CD4-positive, CD25-positive, alpha-beta regulatory T cell (primary cell): ENCODE results near the gene CAPN13. TPM values are rescaled to one million over a fixed set of nuclear protein-coding genes. Genes with fewer than 3 reads are reported as not detected.

Experiments
- ATAC-seq, 2 donors: fragments of 150-1000 bp; cut with Tn5 transposase; one replicate each; pipeline ENCODE4 v1.10.0; 2021; ENCODE audit warnings: low read depth in 2 of 2, moderate number of reproducible peaks in 2 of 2, moderate library complexity in 1 of 2
- DNase-seq, 3 donors: peaks; one replicate each; pipeline versions ENCODE4 v3.0.0 to v3.0.0-alpha.2; 2012 to 2022; ENCODE audit warnings: mixed read lengths in 1 of 3
- H3K27ac ChIP-seq: one replicate; pipeline ENCODE4 v1.7.0; 2013; ENCODE audit warnings: mild to moderate bottlenecking, low read length; ENCODE audit not compliant: insufficient read depth, poor library complexity, severe bottlenecking
- H3K27me3 ChIP-seq: one replicate; pipeline ENCODE4 v1.7.0; 2013; ENCODE audit warnings: low read length; ENCODE audit not compliant: control insufficient read depth, insufficient read depth
- H3K36me3 ChIP-seq: one replicate; pipeline ENCODE4 v1.7.0; 2013; ENCODE audit warnings: mild to moderate bottlenecking, low read length, moderate library complexity; ENCODE audit not compliant: control insufficient read depth, insufficient read depth
- H3K4me1 ChIP-seq: 2 replicates; pipeline ENCODE4 v1.7.0; 2013; ENCODE audit warnings: mild to moderate bottlenecking, low read length; ENCODE audit not compliant: insufficient read depth, control insufficient read depth, poor library complexity, severe bottlenecking
- H3K4me3 ChIP-seq: one replicate; pipeline ENCODE4 v1.7.0; 2013; ENCODE audit warnings: low read depth, mild to moderate bottlenecking, low read length, moderate library complexity
- H3K9me3 ChIP-seq, 2 experiments: 1 replicate in 1 of 2; 2 replicates in 1 of 2; pipeline ENCODE4 v1.7.0; 2013; ENCODE audit warnings: low read length in 2 of 2, mild to moderate bottlenecking in 1 of 2, moderate library complexity in 1 of 2; ENCODE audit not compliant: control insufficient read depth in 2 of 2
- H3K27ac Mint-ChIP-seq, 3 donors: one replicate each; pipeline ENCODE4 v1.8.0; 2020 to 2022; ENCODE audit warnings: mild to moderate bottlenecking in 3 of 3, mixed read lengths in 3 of 3, moderate library complexity in 2 of 3
- H3K27me3 Mint-ChIP-seq: one replicate; pipeline ENCODE4 v1.8.0; 2022; ENCODE audit warnings: mild to moderate bottlenecking, mixed read lengths
- H3K36me3 Mint-ChIP-seq: one replicate; pipeline ENCODE4 v1.8.0; 2020; ENCODE audit warnings: mixed read lengths
- H3K4me1 Mint-ChIP-seq, 4 donors: one replicate each; pipeline ENCODE4 v1.8.0; 2020 to 2022; ENCODE audit warnings: mixed read lengths in 4 of 4, mild to moderate bottlenecking in 1 of 4
- H3K4me3 Mint-ChIP-seq, 4 donors: one replicate each; pipeline ENCODE4 v1.8.0; 2020 to 2022; ENCODE audit warnings: mild to moderate bottlenecking in 4 of 4, mixed read lengths in 4 of 4, moderate library complexity in 3 of 4
- H3K9me3 Mint-ChIP-seq, 7 donors: one replicate each; pipeline ENCODE4 v1.8.0; 2020 to 2022; ENCODE audit warnings: mixed read lengths in 7 of 7, mild to moderate bottlenecking in 3 of 7, moderate library complexity in 2 of 7
- polyA plus RNA-seq, 4 donors: library from polyadenylated mRNA; unstranded; fragments of 300-500 nt; fragmentation: Illumina TruSeq; gene quantifications; one replicate each; pipeline ENCODE4 v1.2.3, GENCODE V29; 2021
- total RNA-seq: library from RNA; stranded (reverse); gene quantifications from one replicate; pipeline ENCODE4 v1.2.3, GENCODE V29; 2022

CAPN13 gene
- total and polyA plus RNA-seq, 5 donors from 2014 or later: not detected

DNA sequence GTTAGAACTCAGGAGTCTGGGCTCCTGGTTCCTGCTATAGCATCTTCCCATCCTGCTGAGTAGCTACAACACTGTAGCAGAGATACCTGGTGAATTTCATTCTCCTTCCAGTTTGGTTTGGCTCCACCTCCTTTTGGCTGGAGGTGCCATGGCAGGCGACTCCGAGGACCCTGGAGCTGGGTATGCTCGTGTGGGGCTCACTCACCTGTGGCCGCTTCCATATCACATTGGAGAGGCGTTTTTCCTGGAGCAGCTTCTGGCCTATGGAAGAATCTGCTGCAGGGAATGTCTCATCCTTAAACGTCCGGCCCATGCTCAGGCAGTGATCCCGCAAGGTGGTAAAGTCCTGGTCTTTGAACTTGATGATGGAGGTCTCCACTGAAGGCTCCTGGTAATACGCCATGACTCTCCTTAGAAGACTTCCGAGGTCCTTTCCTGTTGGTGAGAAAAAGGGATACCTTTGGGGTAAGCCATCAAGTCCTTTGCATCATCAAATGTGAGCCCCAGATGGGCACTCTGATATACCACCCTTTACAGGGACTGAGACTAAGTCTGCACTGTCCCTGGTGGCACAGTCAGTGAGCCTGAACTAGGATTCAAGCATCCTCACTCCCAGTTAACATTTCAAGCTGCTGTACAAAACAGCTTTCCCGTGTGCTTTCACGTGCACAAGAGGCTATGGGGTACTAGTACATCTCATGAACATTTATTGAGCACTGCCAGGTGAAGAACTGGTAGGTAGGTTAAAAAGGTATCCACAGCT lies 20.1 kb downstream of the CAPN13 start:
- H3K27ac Mint-ChIP-seq: no peak overlapping the region
- H3K36me3 Mint-ChIP-seq: no peaks in the 10 kb centered on the region
- no peaks in the 10 kb centered on the region for H3K4me1 Mint-ChIP-seq
- Histone ChIP-seq H3K4me3 (no peak overlapping the region), H3K27me3 (peaks cover 2% of the 10 kb centered on the region), H3K27ac (no peak overlapping the region), H3K9me3 (no peaks in the 10 kb centered on the region), H3K4me1 (no peaks in the 10 kb centered on the region), H3K36me3 (no peaks in the 10 kb centered on the region)
- peaks cover 21% of the 10 kb centered on the region for H3K27me3 Mint-ChIP-seq
- ATAC-seq (no peak), DNase-seq (no peak)
- no peaks in the 10 kb centered on the region for H3K9me3 Mint-ChIP-seq
- H3K4me3 Mint-ChIP-seq: no peak overlapping the region

DNA sequence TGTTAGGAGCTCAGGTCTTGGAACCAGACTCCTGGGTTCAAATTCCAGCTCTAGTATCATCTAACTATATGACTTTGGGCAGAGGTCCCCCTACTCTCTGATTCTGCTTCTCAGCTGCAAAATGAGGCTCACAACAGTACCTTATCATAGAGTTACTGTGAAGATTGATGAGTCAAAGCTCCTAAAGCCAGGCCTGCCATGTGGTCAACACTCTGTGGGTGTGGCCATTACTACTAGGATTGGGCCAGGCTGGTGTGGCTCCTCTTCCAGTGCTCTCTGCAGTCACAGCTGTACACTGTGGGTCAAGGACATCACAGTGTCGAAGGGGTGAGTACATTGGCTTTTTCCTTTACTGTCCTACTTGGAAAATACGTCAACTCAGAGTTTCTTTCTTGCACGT lies 22.6 kb downstream of the CAPN13 start:
- DNase-seq: no peak
- Mint-ChIP-seq H3K27ac (no peak overlapping the region), H3K4me3 (no peak overlapping the region), H3K4me1 (no peaks in the 10 kb centered on the region), H3K27me3 (peaks cover 14% of the 10 kb centered on the region), H3K9me3 (no peaks in the 10 kb centered on the region), H3K36me3 (no peaks in the 10 kb centered on the region)
- ATAC-seq: no peak
- Histone ChIP-seq H3K36me3 (no peaks in the 10 kb centered on the region), H3K4me3 (no peak overlapping the region), H3K4me1 (no peaks in the 10 kb centered on the region), H3K27ac (no peak overlapping the region), H3K9me3 (no peaks in the 10 kb centered on the region), H3K27me3 (no peaks in the 10 kb centered on the region)

DNA sequence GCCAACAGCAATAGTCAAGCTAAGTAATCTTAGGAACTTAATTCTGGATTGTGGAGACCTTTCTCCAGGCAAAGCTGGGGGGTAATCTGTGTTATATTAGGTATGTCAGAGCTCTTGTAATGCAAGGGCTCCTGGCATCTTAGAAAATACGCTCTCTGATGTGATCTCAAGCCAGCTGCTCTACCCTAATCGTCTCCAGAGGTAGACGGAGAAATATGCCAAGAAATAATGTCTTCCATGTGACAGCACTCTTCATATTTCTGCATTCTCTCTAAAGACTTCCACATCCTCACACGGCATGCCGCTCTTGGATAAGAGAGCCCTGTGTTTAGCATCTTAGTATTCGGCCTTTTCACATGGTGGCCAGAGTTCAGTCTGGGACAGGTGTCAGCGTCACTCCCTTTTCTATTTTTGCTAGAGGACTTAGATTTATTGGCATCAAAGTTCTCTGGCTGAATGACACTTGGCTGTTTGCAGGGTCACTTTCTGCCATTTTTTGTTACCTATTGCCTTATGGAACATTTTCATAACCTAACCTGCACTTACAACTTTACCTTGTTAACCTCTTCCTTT lies 25.2 kb downstream of the CAPN13 start:
- Mint-ChIP-seq H3K27me3 (peaks cover 9% of the 10 kb centered on the region), H3K4me1 (no peaks in the 10 kb centered on the region), H3K36me3 (no peaks in the 10 kb centered on the region), H3K27ac (no peak overlapping the region), H3K4me3 (no peak overlapping the region), H3K9me3 (no peaks in the 10 kb centered on the region)
- no peaks in the 10 kb centered on the region for H3K27me3 ChIP-seq
- H3K4me1 ChIP-seq: no peaks in the 10 kb centered on the region
- no peaks in the 10 kb centered on the region for H3K36me3 ChIP-seq
- H3K27ac ChIP-seq: no peak overlapping the region
- no peak overlapping the region for H3K4me3 ChIP-seq
- no peaks in the 10 kb centered on the region for H3K9me3 ChIP-seq
- DNase-seq (no peak), ATAC-seq (no peak)

DNA sequence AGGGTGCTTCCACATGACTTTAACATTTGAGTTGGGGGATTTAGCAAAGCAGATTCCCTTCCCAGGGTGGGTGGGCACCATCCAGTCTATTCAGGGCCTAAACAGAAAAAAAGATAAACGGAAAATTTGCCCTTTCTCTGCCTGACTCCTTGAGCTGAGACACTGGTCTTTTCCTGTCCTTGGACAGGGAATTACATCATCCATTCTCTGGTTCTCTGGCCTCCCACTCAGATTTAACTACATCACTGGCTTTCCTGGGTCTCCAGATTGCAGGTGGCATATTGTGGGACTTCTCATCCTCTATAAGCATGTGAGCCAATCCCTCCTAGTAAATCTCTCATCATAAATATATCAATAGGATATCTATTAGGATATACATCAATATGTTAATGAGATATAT lies 25.8 kb downstream of the CAPN13 start:
- Histone ChIP-seq H3K27me3 (no peaks in the 10 kb centered on the region), H3K9me3 (no peaks in the 10 kb centered on the region), H3K4me1 (no peaks in the 10 kb centered on the region), H3K27ac (no peak overlapping the region), H3K4me3 (no peak overlapping the region), H3K36me3 (no peaks in the 10 kb centered on the region)
- H3K36me3 Mint-ChIP-seq: no peaks in the 10 kb centered on the region
- DNase-seq (no peak), ATAC-seq (no peak)
- no peaks in the 10 kb centered on the region for H3K4me1 Mint-ChIP-seq
- H3K27me3 Mint-ChIP-seq: peaks cover 13% of the 10 kb centered on the region
- H3K27ac Mint-ChIP-seq: no peak overlapping the region
- H3K4me3 Mint-ChIP-seq: no peak overlapping the region
- no peaks in the 10 kb centered on the region for H3K9me3 Mint-ChIP-seq

DNA sequence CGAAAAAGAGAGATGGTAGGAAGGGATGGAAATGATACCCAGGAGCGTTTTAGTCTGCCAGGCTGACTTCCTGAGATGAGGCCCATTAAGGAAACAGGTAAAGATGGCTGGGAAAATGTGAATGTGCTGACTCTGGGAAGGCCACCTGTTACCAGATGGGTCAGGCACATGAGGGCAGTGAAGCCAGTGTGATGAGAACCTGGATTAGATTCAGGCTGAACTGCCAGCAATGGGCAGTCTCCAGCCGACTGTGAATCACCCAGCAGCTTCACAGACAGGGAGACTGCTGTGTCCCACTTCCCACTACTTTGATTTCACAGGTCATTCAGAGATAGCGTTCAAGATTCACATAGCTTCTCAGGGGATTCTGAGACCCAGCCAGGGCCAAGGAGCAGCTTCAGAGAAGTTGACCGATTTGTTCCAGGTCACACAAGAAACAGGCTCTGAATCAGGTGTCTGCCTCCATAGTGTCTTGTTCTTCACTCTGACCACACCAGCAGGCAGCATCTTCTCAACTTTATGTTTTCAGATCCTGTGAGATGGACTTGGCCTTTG lies 26.4 kb downstream of the CAPN13 start:
- peaks cover 14% of the 10 kb centered on the region for H3K27me3 Mint-ChIP-seq
- Histone ChIP-seq H3K9me3 (no peaks in the 10 kb centered on the region), H3K27me3 (no peaks in the 10 kb centered on the region), H3K4me1 (no peaks in the 10 kb centered on the region), H3K4me3 (no peak overlapping the region), H3K27ac (no peak overlapping the region), H3K36me3 (no peaks in the 10 kb centered on the region)
- no peaks in the 10 kb centered on the region for H3K36me3 Mint-ChIP-seq
- no peak overlapping the region for H3K4me3 Mint-ChIP-seq
- ATAC-seq: no peak
- H3K4me1 Mint-ChIP-seq: peaks cover 0 to under 1% (median under 1%) of the 10 kb centered on the region in 4 donors
- H3K27ac Mint-ChIP-seq: no peak overlapping the region
- DNase-seq: no peak
- H3K9me3 Mint-ChIP-seq: no peaks in the 10 kb centered on the region

DNA sequence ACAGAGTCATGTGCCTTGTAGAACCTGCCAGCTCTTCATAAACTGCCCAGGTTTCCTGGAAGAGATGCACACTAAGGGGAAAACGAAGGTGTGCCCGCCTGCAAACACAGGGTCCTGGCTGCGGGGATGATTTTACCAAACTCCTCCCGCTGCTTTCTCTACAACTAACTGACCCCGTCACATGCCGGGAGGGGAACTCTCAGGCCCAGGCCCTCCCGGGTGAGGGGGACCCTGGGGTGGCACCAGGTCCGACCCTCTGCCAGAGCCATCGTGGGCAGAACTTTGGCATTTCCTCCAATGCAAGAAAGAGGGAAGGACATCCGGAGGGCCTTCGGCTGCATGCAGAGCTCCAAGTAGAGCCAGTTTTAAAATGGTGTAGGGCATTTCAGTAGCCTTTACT lies 28.6 kb downstream of the CAPN13 start:
- Histone ChIP-seq H3K4me3 (no peak overlapping the region), H3K27me3 (no peaks in the 10 kb centered on the region), H3K27ac (no peak overlapping the region), H3K9me3 (no peaks in the 10 kb centered on the region), H3K4me1 (no peaks in the 10 kb centered on the region), H3K36me3 (no peaks in the 10 kb centered on the region)
- no peak for DNase-seq
- H3K4me1 Mint-ChIP-seq: peaks cover 0 to 4% (median 2%) of the 10 kb centered on the region in 4 donors
- H3K36me3 Mint-ChIP-seq: no peaks in the 10 kb centered on the region
- H3K27ac Mint-ChIP-seq: no peak overlapping the region
- ATAC-seq: no peak
- H3K9me3 Mint-ChIP-seq: no peaks in the 10 kb centered on the region
- H3K4me3 Mint-ChIP-seq: no peak overlapping the region
- peaks cover 14% of the 10 kb centered on the region for H3K27me3 Mint-ChIP-seq

DNA sequence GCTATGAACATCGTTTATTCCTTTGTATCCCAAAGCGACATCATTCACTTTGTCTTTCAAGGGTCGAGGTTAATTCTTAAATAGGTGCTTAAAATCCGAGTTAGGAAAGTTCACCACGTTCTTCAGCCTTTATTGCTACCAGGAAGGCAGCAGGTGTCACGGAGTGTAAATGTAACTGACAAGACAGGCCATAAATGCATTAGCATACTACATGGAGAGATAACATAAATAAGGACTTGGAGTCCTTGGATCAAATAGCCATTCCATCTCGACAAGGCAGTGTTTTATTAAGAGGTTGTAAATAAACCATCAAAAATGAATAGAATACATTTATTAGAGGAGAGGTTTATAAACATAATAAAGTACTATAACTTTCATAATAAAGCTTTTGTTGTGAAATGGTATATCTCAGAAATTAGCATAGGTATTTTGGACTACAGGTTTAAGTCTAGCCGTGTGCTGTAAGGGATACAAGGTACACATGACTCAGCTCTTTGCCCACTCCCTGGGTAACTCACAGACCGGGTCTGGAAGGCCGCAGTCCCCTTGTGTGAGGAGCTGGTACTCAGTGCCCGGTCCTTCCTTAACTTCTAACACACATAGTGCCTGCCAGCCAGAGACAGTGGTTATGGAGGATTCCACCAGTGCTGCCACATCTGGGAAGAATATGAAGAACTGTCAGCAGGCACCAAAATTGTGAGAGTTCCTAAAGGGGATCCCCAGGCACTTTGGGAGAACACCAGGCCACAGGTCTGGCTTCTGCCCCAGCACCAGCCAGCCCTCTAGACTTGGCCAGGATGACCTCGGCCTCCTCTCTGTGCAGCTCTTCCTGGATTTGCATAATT lies 29.4 kb downstream of the CAPN13 start:
- Mint-ChIP-seq H3K9me3 (no peaks in the 10 kb centered on the region), H3K36me3 (no peaks in the 10 kb centered on the region), H3K27me3 (peaks cover 20% of the 10 kb centered on the region), H3K27ac (no peak overlapping the region), H3K4me3 (no peak overlapping the region), H3K4me1 (peaks cover 0 to 4% (median 2%) of the 10 kb centered on the region in 4 donors)
- H3K27ac ChIP-seq: no peak overlapping the region
- H3K4me3 ChIP-seq: no peak overlapping the region
- DNase-seq: no peak
- no peaks in the 10 kb centered on the region for H3K27me3 ChIP-seq
- no peaks in the 10 kb centered on the region for H3K4me1 ChIP-seq
- no peak for ATAC-seq
- no peaks in the 10 kb centered on the region for H3K36me3 ChIP-seq
- H3K9me3 ChIP-seq: no peaks in the 10 kb centered on the region
